Keratinocyte (primary cell): ENCODE results near the gene EBF3. TPM values are rescaled to one million over a fixed set of nuclear protein-coding genes. Genes with fewer than 3 reads are reported as not detected.

ENCODE experiments used
- DNase-seq: peaks from one replicate; pipeline ENCODE4 v3.0.0-alpha.2; 2011; ENCODE audit warnings: low read depth, missing footprints, low spot score
- FAIRE-seq: peaks from 2 replicates; lab custom pipeline; 2011; peaks lifted over from hg19 to GRCh38; lab: Jason Lieb, UNC
- H2AFZ ChIP-seq: 2 replicates; pipeline ENCODE4 v1.6.0; 2012; ENCODE audit warnings: low read length, control low read depth, inconsistent platforms; ENCODE audit not compliant: control insufficient read depth
- H3K27ac ChIP-seq: 2 replicates; pipeline ENCODE4 v1.5.1; 2011; ENCODE audit warnings: low read length; ENCODE audit not compliant: control insufficient read depth, insufficient read depth
- H3K27me3 ChIP-seq: 3 replicates; pipeline ENCODE4 v1.6.0; 2011; ENCODE audit warnings: low read length; ENCODE audit not compliant: control insufficient read depth, insufficient read depth; ENCODE audit errors: extremely low read depth
- H3K36me3 ChIP-seq, 2 experiments: 2 replicates in 1 of 2; 3 replicates in 1 of 2; pipeline ENCODE4 v1.5.1; 2011; ENCODE audit warnings: low read length in 2 of 2, mild to moderate bottlenecking in 1 of 2; ENCODE audit not compliant: control insufficient read depth in 2 of 2, insufficient read depth in 2 of 2; ENCODE audit errors: extremely low read depth in 1 of 2
- H3K4me1 ChIP-seq: 3 replicates; pipeline ENCODE4 v1.5.1; 2011; ENCODE audit warnings: low read length; ENCODE audit not compliant: control insufficient read depth, insufficient read depth; ENCODE audit errors: extremely low read depth
- H3K4me2 ChIP-seq: 3 replicates; pipeline ENCODE4 v1.6.0; 2011; ENCODE audit warnings: low read depth, low read length; ENCODE audit not compliant: control insufficient read depth, insufficient read depth; ENCODE audit errors: extremely low read depth
- H3K4me3 ChIP-seq, 3 experiments: fragments of 200-600 bp in 1 of 3; sonication (generic) in 1 of 3; 2 replicates in 2 of 3; 3 replicates in 1 of 3; pipeline ENCODE4 v1.5.1; 2011 to 2016; ENCODE audit warnings: low read length in 3 of 3, mild to moderate bottlenecking in 3 of 3, control low read depth in 2 of 3, inconsistent platforms in 1 of 3, low read depth in 1 of 3, mixed read lengths in 1 of 3, mixed run types in 1 of 3, moderate library complexity in 1 of 3; ENCODE audit not compliant: control insufficient read depth in 2 of 3, insufficient read depth in 2 of 3; ENCODE audit errors: extremely low read depth in 1 of 3
- H3K79me2 ChIP-seq: 2 replicates; pipeline ENCODE4 v1.6.0; 2012; ENCODE audit warnings: low read length; ENCODE audit not compliant: control insufficient read depth, insufficient read depth
- H3K9ac ChIP-seq: 3 replicates; pipeline ENCODE4 v1.6.0; 2011; ENCODE audit warnings: low read length; ENCODE audit not compliant: control insufficient read depth, insufficient read depth; ENCODE audit errors: extremely low read depth
- H3K9me1 ChIP-seq: 3 replicates; pipeline ENCODE4 v1.6.0; 2011; ENCODE audit warnings: low read length; ENCODE audit not compliant: control insufficient read depth, insufficient read depth; ENCODE audit errors: extremely low read depth
- H3K9me3 ChIP-seq: 2 replicates; pipeline ENCODE4 v1.5.1; 2012; ENCODE audit warnings: low read depth, low read length; ENCODE audit not compliant: control insufficient read depth
- H4K20me1 ChIP-seq: 3 replicates; pipeline ENCODE4 v1.6.0; 2011; ENCODE audit warnings: low read length; ENCODE audit not compliant: control insufficient read depth, insufficient read depth; ENCODE audit errors: extremely low read depth
- CTCF ChIP-seq, 3 experiments: IDR thresholded peaks in 1 of 3; conservative IDR thresholded peaks in 1 of 3; optimal IDR thresholded peaks in 1 of 3; 2 replicates in 2 of 3; 3 replicates in 1 of 3; pipeline versions ENCODE3 to v1.5.1; 2011; ENCODE audit warnings: low read length in 3 of 3, mild to moderate bottlenecking in 3 of 3, moderate library complexity in 2 of 3, control low read depth in 1 of 3, inconsistent platforms in 1 of 3; ENCODE audit not compliant: insufficient read depth in 2 of 3; ENCODE audit errors: extremely low read depth in 1 of 3
- EZH2 ChIP-seq: IDR thresholded peaks from one replicate; pipeline ENCODE4 v1.6.1; 2012; ENCODE audit warnings: inconsistent platforms, mild to moderate bottlenecking, low read length, moderate library complexity
- dilution Hi-C: fragments of 300-500 bp; cut with MboI; formaldehyde crosslinking; loops from one replicate; pipeline ENCODE4 v1.7.0; 2020; ENCODE audit warnings: low sequenced_read_pairs; ENCODE audit not compliant: extremely low pct_ligation_motif_present
- polyA plus RNA-seq, 5 experiments: library from polyadenylated mRNA; depleted of rRNA in 3 of 5; stranded (reverse) in 3 of 5; stranded (forward) in 1 of 5; unstranded in 1 of 5; fragments of >200 nt; gene quantifications; 1 replicate in 1 of 5; 2 replicates in 3 of 5; 3 replicates in 1 of 5; pipeline versions ENCODE4 v1.2.1 to v1.2.3, GENCODE V29; 2011 to 2012; ENCODE audit warnings: missing spikeins in 2 of 5, low read depth in 1 of 5, low replicate concordance in 1 of 5

EBF3 gene
- polyA plus RNA-seq, 1 donor (not counting 4 experiments of a cell fraction or from before 2014, with no cell fraction given) = not detected

DNA sequence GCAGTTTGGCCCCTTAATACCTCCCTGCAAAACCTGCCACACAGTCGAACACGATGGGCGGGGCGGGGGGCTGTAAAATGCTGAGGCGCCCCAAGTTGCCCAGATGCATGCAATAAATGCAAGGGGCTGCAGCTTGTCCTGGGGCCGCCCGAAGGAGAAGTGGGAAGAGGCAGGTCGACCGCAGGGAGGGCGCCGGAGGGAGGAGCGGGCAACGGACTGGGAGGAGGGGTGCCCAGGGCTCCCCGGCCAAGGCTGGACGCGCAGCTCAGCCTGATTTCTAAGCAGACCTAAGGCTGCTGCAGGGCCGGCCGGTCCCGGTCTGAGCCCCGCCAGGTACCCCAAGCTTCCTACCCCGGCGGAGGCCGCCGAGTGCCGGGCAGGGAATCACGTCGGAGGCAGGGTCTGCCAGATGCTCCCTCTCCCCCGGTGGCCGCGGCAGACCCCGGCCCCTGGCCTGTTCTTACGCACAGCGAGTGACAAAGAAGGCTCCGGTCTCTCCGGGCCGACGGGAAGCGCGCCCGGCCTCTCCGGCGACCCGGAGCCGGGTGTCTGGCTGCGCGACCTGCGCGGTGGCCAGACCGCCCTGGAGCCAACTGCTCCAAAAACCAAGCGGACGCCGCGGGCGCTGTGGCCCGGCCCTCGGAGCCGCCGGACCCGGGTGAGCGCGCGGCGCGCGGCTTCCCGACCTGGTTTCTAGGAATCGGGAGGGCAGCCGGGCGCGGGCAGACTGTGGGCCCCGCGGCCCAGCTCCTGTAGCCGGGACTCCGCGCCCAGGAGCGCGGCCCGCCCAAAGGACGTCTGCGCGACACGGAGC, 744 bp upstream of the EBF3 start:
- no peak for TF ChIP-seq CTCF (optimal IDR thresholded peaks at IDR 0.05 in 1 of 3, IDR thresholded peaks at IDR 0.05 in 1 of 3, conservative IDR thresholded peaks at IDR 0.05 in 1 of 3; ENCODE audit: extremely low read depth in 1 of 3, insufficient read depth in 2 of 3, low read length in 3 of 3)
- TF ChIP-seq EZH2 = peak; percentile 71
- Histone ChIP-seq H3K4me3 (no peak overlapping the region), H3K4me1 (peaks cover 4% of the 10 kb centered on the region), H3K27ac (no peak overlapping the region), H2AFZ (no peak overlapping the region), H4K20me1 (no peaks in the 10 kb centered on the region), H3K9me1 (no peaks in the 10 kb centered on the region), H3K36me3 (no peaks in the 10 kb centered on the region), H3K27me3 (peaks cover 97% of the 10 kb centered on the region), H3K9ac (no peak overlapping the region), H3K79me2 (no peaks in the 10 kb centered on the region), H3K9me3 (no peaks in the 10 kb centered on the region), H3K4me2 (no peak overlapping the region)
- no peak for FAIRE-seq
- no peak for DNase-seq
- dilution Hi-C loops = no loop called here

GRCh38 chr10:129962872-129963640, 1.0 kb downstream of the EBF3 start:
- Histone ChIP-seq H4K20me1 (no peaks in the 10 kb centered on the region), H3K9ac (no peak overlapping the region), H3K4me2 (peak overlapping the region; percentile 73), H3K4me3 (peak overlapping the region; percentile 26 to 65 (median 61)), H3K79me2 (no peaks in the 10 kb centered on the region), H3K9me1 (no peaks in the 10 kb centered on the region), H3K9me3 (no peaks in the 10 kb centered on the region), H3K27me3 (peaks cover 97% of the 10 kb centered on the region), H3K27ac (no peak overlapping the region), H2AFZ (peak overlapping the region; percentile 33), H3K4me1 (peaks cover 4% of the 10 kb centered on the region), H3K36me3 (no peaks in the 10 kb centered on the region)
- TF ChIP-seq EZH2 (peak; percentile 96), CTCF (optimal IDR thresholded peaks at IDR 0.05 in 1 of 3, IDR thresholded peaks at IDR 0.05 in 1 of 3, conservative IDR thresholded peaks at IDR 0.05 in 1 of 3; ENCODE audit: extremely low read depth in 1 of 3, insufficient read depth in 2 of 3, low read length in 3 of 3) (no peak)
- DNase-seq (no peak), FAIRE-seq (no peak)
- dilution Hi-C loops = no loop called here
